ENCODE measurements around the gene FAM163B.

FAM163B gene

DNA sequence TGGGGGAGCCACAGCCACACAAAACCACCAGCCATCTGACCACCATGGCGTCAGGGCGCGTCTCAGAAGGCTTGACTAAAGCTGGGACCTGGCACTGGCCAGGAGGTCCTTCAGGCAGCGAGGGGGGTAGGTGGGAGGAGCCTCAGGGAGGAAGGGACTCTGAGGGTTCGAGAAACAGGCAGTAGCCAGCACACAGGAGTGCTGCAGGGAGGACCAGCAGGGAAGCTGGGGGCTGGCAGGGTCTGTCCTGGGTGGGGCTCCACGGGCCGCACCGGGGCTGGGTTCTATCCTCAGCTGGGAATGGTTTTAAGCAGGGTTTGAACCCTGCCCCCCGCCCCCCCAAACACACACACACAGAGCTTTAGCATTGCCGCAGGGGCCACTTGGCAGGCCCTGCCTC lies 7.4 kb downstream of the FAM163B start:
- TF ChIP-seq, protein P1, sequence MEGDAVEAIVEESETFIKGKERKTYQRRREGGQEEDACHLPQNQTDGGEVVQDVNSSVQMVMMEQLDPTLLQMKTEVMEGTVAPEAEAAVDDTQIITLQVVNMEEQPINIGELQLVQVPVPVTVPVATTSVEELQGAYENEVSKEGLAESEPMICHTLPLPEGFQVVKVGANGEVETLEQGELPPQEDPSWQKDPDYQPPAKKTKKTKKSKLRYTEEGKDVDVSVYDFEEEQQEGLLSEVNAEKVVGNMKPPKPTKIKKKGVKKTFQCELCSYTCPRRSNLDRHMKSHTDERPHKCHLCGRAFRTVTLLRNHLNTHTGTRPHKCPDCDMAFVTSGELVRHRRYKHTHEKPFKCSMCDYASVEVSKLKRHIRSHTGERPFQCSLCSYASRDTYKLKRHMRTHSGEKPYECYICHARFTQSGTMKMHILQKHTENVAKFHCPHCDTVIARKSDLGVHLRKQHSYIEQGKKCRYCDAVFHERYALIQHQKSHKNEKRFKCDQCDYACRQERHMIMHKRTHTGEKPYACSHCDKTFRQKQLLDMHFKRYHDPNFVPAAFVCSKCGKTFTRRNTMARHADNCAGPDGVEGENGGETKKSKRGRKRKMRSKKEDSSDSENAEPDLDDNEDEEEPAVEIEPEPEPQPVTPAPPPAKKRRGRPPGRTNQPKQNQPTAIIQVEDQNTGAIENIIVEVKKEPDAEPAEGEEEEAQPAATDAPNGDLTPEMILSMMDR (IDR thresholded peaks at IDR 0.05; ENCODE audit: insufficient read depth, missing control alignments), result no peak
- DNase-seq (ENCODE audit: insufficient read length, low spot score) (no peak), FAIRE-seq (no peak)

DNA sequence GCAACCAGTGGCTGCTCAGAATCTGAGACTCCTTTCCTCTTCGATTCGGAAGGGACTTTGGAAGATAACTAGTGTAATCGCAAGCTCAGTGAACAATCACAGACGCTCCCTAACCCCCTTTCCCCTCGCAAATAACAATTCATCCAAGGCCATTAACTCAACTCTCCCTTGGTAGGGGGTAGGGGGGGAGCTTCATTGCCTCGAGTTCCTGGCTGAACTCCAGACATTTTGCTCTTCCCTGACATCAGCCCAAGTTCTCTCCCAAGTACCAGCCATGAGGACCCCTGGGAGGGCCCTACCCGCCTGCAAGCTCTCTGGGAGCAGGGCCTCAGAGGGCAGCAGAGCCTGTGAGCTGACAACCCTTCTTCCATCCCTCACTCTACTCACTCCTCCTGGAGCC lies 8.4 kb downstream of the FAM163B start:
- DNase-seq (ENCODE audit: insufficient read length, low spot score), result no peak
- FAIRE-seq, result no peak
- TF ChIP-seq, protein P1 (IDR thresholded peaks at IDR 0.05; ENCODE audit: insufficient read depth, missing control alignments), result no peak

DNA sequence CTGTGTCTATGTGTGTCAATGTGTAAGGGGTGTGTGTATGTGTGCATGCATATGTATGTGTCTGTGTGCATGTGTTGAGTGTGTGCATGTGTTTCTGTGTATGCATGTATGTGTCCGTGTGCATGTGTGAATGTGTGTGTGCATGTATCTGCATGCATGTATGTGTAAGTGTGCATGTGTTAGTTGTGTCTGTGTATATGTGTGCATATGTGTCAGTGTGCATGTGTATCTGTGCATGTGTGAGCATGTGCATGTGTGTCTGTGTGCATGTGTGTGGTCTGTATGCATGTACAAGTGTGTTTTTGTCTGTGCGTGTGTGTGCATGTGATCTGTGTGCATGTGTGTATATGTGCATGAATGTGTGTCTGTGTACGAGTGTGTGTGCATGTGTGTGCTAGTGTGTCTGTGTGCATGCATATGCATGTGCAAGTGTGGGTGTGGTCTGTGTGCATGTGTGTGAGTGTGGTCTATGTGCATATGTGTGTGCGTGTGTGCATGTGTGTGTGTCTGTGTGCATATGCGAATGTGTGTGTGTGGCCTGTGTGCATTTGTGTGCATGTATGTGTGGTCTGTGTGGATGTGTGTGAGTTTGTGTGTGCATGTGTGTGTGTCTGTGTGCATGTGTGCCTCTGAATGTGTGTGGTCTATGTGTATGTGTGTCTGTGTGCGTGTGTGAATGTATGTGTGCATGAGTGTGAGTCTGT lies 9.6 kb downstream of the FAM163B start:
- TF ChIP-seq, protein P1 (IDR thresholded peaks at IDR 0.05; ENCODE audit: insufficient read depth, missing control alignments), result no peak
- DNase-seq (ENCODE audit: insufficient read length, low spot score) (no peak), FAIRE-seq (no peak)

DNA sequence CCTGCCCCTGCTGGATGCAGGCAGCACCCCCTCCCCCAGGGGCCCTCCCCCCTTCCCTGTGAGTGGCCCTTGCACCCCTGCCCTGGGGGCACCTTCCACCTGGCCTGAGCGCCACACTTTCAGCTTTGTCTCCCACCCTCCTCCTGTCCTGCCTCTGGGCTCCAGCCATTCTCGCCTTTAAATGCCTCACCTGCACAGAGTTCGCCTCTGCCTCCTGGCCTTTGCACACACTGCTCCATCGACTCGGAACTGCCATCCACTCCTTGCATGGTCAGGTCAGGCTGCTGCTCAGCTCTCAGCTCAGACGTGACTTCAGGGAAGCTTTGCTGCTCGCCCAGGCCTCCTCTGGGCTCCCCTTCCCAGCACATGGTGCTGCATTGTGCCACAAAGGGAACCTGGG lies 10.2 kb downstream of the FAM163B start:
- DNase-seq (ENCODE audit: insufficient read length, low spot score) (no peak), FAIRE-seq (no peak)
- TF ChIP-seq, protein P1 (IDR thresholded peaks at IDR 0.05; ENCODE audit: insufficient read depth, missing control alignments), result no peak

DNA sequence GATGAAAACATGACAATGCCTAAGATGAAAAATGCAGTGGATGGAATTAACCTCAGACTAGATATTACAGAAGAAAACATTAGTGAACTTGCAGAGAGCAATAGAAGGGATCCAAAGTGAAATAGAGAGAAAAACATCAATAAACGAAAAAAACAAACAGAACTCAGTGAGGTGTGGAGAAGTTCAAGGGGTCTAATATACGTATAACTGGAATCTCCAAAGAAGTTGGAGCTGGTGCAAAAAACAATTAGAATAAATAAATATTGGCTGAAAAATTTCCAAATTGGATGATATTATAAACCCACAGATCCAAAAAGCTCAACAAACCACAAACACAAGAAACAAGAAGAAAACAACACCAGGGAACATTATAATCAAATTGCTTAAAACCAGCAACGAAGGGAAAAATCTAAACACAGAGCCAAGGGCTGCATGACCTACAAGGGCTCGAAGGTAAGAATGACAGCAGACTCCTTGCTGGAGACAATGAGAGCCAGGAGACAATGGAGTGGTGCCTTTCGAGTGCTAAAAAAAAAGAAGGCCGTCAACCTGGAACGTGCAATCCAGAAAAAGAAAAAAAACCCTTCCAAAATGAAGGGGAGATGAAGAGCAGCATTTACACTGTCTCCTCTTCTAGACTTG lies 11.8 kb downstream of the FAM163B start:
- DNase-seq (ENCODE audit: insufficient read length, low spot score) (no peak), FAIRE-seq (no peak)
- TF ChIP-seq, protein P1 (IDR thresholded peaks at IDR 0.05; ENCODE audit: insufficient read depth, missing control alignments), result no peak

DNA sequence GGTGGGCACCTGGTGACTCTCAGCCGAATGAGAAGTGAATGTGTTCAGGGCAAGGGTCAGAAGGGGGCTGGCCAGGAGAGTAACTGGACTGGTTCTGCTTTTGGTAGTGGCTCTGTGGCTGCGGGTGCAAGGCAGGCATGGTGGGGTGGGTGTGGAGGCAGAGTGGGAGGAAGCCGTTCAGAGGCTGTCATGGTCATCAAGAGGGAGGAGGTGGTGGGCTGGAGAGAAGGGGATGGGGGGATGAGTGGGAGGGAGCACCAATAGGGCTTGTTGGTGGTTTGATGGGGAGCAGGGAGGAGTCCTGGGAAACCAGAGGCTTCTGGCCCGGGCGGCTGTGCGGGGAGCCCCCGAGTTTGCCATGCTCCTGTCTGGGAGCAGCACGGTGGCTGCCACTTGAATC lies 13.3 kb downstream of the FAM163B start:
- DNase-seq (ENCODE audit: insufficient read length, low spot score) (no peak), FAIRE-seq (no peak)
- TF ChIP-seq, protein P1 (IDR thresholded peaks at IDR 0.05; ENCODE audit: insufficient read depth, missing control alignments), result no peak

DNA sequence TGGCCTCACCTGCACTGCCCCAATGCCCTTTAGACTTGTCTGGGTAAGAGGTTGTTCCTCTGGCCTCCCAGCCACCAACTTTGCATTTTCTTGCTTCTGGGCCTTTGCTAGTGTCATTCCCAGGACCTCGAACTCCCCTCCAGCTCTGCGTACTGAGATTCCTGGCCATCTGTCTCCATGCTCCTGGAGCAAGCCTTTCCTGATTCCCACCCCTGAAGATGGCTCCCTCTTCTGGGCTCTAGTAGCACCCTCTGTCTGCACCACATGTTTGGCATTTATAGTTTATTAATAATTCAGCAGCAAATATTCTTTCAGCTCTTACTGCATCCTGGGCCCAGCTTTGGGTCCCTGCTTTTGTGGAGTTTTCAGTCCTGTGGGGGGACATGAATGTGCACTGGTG lies 14.9 kb downstream of the FAM163B start:
- FAIRE-seq (no peak), DNase-seq (ENCODE audit: insufficient read length, low spot score) (no peak)
- TF ChIP-seq, protein P1 (IDR thresholded peaks at IDR 0.05; ENCODE audit: insufficient read depth, missing control alignments), result no peak

All from D721Med (cell line).